Cardiac septum (tissue), 1 donor: ENCODE results near the gene EPM2A. TPM values are rescaled to one million over a fixed set of nuclear protein-coding genes. Genes with fewer than 3 reads are reported as not detected.
"Not testable (repeated sequence)": the region's sequence is repeated elsewhere in the genome, so short reads cannot be mapped to it uniquely, and the experiment has no call there.

Experiments used
- DNase-seq: peaks from one replicate; pipeline ENCODE4 v3.0.0-alpha.2; 2020; ENCODE audit warnings: low spot score
- intact Hi-C: fragments of 100-400 bp; cut with DNase I; formaldehyde crosslinking; loops from one replicate; pipeline ENCODE4 v1.14.0; 2022
- total RNA-seq: library from RNA; stranded (reverse); fragmentation: NEBNext Ultra II Directional; extraction: Animal tissue kit (Norgen Biotek cat#: 25700); gene quantifications from one replicate; pipeline ENCODE4 v1.2.1, GENCODE V29; 2021
- donor health status: DM: no; HTN: no; CAD: no.

Gene EPM2A
- total RNA-seq, 1 donor from 2014 or later, result 42.9 TPM

DNA sequence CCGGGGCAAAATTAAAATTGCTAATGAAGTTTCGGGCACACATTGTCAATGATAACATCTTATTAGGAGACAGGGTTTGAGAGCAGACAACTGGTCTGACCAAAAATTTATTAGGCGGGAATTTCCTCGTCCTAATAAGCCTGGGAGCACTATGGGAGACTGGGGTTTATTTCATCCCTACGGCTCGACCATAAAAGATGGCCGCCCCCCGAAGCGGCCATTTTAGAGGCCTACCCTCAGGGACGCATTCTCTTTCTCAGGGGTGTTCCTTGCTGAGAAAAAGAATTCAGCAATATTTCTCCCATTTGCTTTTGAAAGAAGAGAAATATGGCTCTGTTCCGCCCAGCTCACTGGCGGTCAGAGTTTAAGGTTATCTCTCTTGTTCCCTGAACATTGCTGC lies 37.9 kb downstream of the EPM2A start:
- DNase-seq, intact Hi-C loops: not testable (repeated sequence)

DNA sequence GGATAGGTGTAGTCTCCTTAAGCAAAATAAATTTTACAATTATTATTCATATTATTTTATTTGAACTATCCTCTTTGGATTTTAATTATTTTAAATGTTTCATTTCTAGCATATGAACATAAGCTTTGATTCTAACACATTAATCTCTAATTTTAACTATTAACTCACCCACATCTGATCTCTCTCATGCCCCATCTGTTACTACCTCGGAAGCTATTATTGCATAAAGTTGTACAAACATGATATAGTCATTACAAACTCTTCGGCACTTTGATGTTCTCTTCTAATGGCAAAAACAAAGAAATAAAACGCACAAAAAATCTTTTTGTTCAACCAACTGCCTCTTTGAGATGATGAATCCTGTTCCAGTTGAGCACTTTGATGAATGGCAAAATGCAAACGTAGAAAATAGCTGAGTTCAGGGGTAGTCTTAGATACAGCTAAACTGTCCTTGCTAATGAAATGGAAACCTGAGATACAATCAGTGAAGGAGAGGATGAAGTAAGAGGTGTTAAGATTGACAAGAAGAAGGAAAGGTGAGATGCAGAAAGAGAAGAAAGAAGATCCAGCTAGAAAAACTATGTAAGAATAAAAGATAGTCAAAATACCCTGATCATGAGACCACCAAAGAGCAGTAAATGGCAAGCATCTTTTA lies 41.1 kb downstream of the EPM2A start:
- no peak for DNase-seq
- intact Hi-C loops, result no loop called here

DNA sequence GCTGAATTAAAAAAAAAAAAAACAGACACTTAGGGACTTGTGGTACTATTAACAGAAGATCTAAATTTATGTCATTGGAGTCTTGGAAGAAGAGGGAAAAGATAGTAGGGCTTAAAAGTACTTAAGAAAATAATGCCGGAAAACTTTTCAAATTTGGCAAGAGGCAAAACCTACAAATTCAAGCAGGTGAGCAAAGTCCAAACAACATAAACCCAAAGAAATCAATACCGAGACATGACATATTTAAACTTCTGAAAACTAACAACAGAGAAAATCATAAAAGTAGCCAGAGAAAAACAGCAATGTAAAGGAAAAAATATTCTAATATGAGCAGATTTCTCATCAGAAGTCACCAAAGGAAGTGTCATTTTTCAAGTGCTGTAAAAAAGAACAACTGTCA lies 44.4 kb downstream of the EPM2A start:
- intact Hi-C loops, result no loop called here
- no peak for DNase-seq

DNA sequence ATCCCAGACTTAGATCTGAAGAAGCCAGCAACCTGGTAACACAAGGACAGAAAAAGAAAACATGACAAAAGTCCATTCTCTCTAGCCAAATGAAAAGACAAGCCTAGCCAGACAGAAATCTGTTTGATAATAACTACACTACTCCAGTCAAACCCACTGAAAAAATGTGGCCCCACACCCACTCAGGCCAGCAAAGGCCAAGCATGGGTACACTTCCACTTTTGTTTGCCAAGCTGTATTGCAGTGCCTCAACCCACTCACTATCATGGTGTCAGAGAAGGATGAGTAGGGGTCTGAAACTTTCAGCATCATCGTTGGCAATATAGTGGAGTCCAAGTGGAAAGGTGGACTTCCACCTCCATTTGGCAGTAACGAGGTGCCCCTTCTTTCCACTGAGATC lies 45.8 kb downstream of the EPM2A start:
- intact Hi-C loops, result no loop called here
- DNase-seq, result no peak

DNA sequence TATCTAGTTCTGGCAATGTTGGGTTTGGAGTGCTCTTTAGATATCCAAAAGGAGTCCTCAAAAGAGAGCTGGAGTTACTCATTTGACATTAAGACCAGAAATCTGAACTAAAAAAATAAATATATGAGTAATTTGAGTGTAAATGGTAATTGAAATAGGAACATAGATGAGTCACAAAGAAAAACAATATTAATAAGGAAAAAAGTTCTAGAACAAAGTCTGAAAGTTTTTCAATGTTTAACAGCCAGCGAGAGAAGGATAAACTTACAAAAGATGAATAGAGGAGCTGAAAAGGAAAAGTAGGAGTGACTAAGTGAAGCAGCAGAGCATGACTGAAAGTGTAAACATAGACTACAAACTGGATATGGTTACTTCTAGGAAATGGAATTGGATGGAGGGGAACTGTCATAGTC lies 46.8 kb downstream of the EPM2A start:
- no peak for DNase-seq
- intact Hi-C loops, result no loop called here

DNA sequence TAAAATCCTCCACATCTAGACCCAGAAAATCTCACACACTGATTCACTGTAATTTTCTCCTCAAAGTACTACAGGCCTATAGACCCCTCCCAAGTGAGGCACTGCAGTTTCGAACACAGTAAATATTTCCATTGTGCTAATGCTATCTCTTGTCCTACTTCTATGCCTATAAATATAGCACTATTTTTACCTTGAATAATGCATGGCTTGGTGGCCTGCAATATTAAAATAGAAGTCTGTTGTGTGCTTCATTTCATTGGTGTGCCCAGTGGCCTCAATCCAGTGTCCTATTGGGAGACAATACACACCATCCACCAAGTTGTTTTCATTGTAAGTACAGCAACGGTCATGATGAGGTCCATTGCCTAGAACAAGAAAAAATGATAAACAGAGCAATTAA lies 49.4 kb downstream of the EPM2A start:
- intact Hi-C loops, result no loop called here
- no peak for DNase-seq

DNA sequence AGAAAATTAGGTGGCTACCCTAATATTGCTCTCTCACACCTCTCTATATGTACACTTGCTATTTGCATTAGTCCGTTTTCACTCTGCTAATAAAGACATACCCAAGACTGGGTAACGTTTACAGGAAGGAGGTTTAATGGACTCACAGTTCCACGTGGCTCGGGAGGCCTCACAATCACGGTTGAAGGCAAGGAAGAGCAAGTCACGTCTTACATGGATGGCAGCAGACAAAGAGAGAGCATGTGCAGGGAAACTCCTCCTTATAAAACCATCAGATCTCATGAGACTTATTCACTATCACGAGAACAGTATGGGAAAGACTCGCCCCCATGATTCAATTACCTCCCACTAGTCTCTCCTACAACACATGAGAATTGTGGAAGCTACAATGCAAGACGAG lies 53.4 kb downstream of the EPM2A start:
- intact Hi-C loops, result no loop called here
- DNase-seq, result no peak

DNA sequence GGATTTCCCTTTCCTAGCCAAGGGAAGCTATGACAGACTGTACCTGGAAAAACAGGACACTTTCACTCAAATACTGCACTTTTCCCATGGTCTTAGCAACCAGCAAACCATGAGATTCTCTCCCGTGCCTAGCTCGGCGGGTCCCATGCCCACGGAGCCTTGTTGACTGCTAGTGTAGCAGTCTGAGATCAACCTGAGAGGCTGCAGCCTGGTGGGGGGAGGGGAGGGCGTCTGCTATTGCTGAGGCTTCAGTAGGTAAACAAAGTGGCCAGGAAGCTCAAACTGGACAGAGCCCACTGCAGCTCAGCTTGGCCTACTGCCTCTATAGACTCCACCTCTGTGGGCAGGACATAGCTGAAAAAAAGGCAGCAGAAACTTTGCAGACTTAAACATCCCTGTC lies 61.8 kb downstream of the EPM2A start:
- intact Hi-C loops, result no loop called here
- DNase-seq, result no peak

DNA sequence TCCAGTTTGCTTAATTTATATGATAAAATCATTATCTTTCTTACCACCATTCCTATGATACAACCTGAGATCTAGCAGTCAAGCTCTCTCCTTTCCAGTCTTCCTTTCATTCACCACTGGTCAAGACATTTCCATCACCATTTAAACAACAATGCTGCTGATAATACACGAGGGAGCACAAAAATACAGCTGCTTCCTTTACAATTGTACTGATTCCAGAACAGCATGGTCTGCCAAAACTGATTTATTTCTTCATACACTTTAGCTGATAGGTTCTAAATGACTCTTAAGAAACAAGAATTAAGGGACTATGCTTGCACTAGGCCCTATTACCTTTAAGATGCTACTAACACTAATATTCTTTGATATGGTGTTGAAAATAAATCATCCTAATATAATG lies 65.0 kb downstream of the EPM2A start:
- DNase-seq, result no peak
- intact Hi-C loops, result no loop called here

DNA sequence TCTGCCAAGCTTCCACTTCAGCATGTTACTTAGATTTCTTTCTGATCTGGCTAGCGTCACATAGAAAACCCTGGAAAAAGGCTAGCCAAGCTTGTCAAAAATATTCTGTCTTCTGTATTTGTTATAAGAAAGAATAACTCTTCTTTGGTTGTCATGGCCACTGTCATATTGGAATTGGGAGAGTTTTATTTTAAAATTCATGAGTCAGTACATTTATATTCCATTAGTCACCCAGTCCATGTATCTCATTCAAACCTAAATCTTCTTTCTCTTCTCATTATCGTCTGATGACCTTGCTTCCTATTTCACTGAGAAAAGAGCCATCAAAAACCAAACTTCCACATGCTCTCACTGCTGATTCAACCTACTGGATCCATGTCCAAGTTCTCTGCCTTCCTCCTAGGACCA lies 65.7 kb downstream of the EPM2A start:
- intact Hi-C loops, result no loop called here
- DNase-seq, result no peak

DNA sequence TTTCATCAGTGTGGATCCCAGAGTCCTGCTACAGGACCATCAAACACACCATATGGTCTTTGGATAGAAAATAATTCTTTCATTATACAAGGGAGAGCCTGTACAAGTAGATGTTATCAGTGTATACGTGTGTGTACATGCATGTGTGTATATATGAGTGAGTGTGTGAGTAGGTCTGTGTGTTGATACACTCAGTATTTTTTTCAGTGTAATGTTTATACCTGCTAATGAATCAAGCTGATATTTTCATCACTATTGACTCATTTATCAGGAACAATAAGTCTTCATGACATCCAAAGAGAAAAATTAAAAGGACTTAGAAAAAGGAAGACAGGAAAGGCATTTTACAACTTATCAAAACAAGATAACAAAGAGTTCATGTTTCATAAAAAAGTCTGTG lies 66.5 kb downstream of the EPM2A start:
- no peak for DNase-seq
- intact Hi-C loops, result no loop called here

DNA sequence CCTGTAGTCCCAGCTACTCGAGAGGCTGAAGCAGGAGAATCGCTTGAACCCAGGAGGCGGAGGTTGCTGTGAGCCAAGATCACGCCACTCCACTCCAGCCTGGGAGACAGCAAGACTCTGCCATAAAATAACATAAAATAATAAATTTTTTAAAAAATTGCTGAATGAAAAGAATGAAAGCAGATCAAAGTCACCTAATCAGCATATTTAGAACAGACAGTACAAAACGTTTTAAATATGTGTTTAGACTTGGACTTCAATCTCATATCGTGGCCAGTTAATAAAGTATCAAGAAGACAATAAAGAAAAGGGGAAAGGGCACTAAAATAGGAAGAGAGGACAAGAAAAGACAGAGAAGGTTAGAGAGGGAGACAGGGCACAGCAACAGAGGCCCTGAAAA lies 74.6 kb downstream of the EPM2A start:
- no peak for DNase-seq
- intact Hi-C loops, result no loop called here

DNA sequence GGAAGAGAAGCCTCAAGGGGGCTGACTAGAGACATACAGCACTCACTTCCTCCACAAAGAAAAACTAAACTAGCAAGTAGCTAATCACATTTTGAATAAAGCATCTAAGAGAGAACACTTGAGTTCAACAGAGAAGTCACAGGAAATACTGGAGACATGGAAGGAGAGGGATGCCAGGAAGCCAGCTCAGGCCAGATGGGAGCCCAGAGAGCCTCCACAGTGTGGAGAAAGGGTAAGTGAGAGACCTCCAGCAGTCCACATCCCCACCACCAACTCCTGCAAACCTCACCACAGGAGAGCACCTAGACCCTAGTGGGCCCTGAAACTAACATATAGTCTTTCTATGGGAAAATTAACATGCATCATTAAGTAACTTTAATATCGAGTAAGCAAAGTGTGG lies 79.2 kb downstream of the EPM2A start:
- no peak for DNase-seq
- intact Hi-C loops, result no loop called here

DNA sequence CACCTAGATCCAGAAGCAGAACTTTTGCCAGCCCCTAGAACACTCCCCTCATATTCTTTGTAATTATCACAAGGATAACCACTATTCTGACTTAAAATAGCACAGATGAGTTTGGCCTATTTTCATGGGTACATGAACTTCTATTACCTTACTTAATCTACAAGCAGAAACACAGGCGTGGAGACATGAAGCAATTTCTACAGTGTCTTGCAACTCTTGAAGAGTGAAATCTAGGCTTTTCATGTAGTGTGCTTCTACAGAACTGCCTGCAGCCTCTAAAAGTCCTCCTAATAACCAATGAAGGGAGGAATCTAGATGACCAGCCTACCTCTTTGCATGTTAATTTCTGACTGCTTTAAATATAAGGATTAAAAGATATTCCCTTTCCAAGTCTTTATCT lies 82.7 kb downstream of the EPM2A start:
- DNase-seq, result no peak

DNA sequence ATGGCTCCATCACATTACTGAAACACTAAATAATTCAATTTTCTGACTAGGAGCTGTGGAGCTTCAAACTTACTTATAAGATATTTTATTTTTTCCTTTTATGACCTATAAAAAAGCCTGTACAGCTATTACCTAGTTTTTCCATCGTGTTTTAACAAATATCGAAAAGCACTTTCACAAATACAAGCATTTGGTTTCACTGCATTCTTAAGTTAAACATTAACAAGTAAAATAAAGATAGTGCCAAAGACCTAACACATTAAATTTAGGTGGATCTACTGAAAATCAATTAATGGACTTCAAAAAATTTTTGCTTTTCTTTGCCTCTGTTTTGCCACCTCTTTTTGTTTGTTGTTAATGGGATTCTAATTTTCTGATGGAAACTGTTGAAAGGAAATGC lies 83.3 kb downstream of the EPM2A start:
- intact Hi-C loops, result no loop called here
- DNase-seq, result no peak

More for the DNA sequence above, 82.7 kb downstream of the EPM2A start:
- intact Hi-C loops, result no loop called here

DNA sequence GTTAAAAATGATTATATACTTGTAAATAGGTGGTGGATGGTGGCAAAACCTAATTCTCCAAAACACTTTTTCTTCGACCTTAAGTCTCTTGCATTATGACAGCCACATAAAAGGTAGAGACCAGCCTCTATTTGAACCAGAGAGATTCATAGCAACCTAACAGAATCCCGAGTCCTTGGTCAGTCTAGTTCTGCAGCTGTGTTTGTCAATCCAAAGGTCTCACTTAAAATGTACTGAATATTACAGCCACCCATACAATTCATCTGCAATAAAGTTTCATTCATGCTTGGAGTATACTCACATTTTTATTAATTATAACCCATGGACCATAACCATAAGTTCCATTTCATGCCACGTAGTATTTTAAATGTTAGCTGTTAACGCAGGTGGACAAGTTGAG lies 87.2 kb downstream of the EPM2A start:
- intact Hi-C loops, result no loop called here
- DNase-seq, result no peak

DNA sequence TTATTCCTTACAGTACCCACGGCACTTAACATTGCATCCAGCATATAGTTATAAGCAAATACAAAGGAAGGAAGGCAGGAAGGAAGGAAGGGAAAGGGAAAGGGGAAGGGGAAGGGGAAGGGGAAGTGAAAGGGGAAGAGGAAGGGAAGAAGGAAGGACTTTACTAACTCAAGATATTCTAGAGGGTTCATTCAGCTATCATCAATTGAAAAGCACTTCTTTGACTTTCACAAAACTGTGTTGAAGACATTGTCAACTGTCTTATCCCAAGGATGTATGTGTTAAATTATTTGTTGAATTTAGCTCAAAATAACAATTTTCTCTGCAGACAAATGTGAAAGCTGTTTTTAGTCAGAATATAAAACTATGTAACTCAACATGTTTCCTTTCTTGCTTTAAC lies 87.7 kb downstream of the EPM2A start:
- no peak for DNase-seq
- intact Hi-C loops, result no loop called here

DNA sequence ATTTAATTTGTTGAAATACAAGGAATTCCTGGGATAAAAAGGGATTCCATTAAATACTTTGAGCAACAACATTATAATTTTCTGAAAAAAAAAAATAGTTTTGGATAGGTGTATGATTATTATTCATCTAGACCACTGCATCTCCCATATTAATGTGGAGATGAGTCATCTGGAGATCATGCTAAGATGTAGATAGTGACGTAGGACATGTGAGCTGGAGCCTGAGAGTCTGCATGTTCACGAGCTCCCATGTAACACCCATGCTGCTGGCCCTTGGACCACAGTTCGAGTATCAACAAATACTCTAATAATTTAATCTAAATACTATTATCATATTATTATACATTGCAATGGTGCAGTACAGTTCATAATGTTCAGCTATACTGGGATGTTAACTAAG lies 91.6 kb downstream of the EPM2A start:
- intact Hi-C loops, result no loop called here
- DNase-seq, result no peak

DNA sequence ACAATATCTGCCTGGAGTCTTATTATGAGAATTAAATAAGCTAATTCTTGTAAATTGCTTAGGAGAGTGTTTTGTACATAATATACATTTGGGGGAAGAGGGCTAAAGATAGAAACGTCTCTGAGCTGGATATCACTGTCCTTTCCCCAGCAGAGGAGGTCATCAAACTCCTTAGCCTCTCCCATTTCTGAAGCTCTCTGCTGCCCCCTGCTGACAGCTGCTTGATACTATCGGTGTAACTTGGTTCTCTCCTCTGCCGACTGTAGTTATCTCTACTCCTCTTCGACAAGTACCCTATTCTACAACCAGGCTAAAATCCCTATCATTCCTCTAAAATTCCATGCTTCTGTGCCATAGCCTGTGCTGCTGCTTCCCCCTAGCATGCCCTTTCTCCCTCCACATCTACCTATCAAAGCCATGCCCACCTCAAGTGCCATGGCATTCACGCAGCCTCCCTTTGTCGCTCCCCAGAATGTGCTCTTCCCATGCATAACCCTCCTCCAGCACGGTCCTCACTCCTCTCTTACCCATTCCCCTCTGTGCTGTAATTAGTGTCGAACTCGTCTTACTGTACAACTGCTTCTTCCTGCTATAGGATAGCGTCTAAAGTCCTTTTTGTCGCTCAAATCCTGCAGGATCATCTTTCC lies 101.2 kb downstream of the EPM2A start:
- intact Hi-C loops, result loop anchor here (5.0 to 10.0 kb wide), 3 partner anchors 269 to 1047 kb away; no protein-coding TSS in a partner anchor
- peak; percentile 85 for DNase-seq

DNA sequence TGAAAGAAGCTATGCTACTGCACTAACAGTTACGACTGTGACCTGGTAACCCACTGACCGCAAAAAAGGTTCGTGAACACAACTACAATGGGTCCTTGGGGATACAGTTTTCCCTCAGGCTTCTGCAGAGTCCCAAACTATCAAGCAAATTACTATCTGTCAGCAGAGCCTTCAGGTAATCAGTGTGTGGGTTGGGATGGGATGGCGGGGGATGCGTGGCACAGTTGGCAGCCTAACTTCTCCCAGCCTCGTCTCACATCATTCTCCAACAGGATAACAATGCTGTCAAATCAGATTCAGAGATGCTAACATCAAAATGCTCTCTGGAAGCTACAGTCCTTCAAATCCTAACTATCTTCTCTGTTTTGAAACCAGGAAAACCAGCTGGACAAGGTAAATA lies 102.3 kb downstream of the EPM2A start:
- intact Hi-C loops, result loop anchor here (5.0 to 10.0 kb wide), 3 partner anchors 268 to 1046 kb away; no protein-coding TSS in a partner anchor

DNA sequence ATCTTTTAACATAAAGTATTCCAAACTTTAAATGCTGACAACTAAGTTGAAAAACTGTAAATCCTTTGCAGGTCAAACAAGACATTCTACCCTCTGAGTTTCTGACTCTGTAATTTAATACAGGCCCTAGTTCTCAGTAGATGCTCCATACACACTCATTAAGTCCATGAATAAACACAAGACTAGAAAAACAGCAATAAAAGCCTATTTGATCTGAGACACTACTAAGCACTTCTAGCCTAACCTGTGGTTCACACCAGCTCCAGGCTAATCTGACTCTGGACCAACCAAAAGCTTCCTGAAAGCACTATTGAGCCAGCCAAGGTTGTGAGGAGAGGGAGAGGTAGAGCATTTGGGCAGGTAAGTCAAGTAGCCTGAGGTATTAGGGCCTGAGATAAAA lies 103.9 kb downstream of the EPM2A start:
- DNase-seq, result no peak
- intact Hi-C loops, result loop anchor here (5.0 to 10.0 kb wide), 3 partner anchors 267 to 1044 kb away; no protein-coding TSS in a partner anchor

More for the DNA sequence above, 102.3 kb downstream of the EPM2A start:
- DNase-seq, result no peak
